DND-41 (cell line): Measurements from ENCODE around the gene RAD51B.

Experiments used
- ATAC-seq: fragments of 200-7000 bp; cut with Tn5 transposase; 3 replicates; pipeline ENCODE4 v1.9.1; 2021; ENCODE audit warnings: low read depth; ENCODE audit not compliant: insufficient read depth
- DNase-seq: peaks from one replicate; pipeline ENCODE4 v3.0.0-alpha.2; 2020
- H2AFZ ChIP-seq: 2 replicates; pipeline ENCODE4 v1.6.0; 2012; ENCODE audit warnings: low read depth, low read length
- H3K27ac ChIP-seq: 2 replicates; pipeline ENCODE4 v1.5.1; 2012; ENCODE audit warnings: low read length, inconsistent platforms
- H3K27me3 ChIP-seq: fragments of 200-600 bp; sonication (generic); 2 replicates; pipeline ENCODE4 v1.6.0; 2012; ENCODE audit warnings: low read length, mild to moderate bottlenecking, inconsistent platforms; ENCODE audit not compliant: insufficient read depth, poor library complexity
- H3K36me3 ChIP-seq: 2 replicates; pipeline ENCODE4 v1.5.1; 2012; ENCODE audit warnings: low read length, inconsistent platforms; ENCODE audit not compliant: insufficient read depth
- H3K4me1 ChIP-seq: 2 replicates; pipeline ENCODE4 v1.5.1; 2012; ENCODE audit warnings: mild to moderate bottlenecking, low read length; ENCODE audit not compliant: insufficient read depth
- H3K4me2 ChIP-seq: 2 replicates; pipeline ENCODE4 v1.6.0; 2012; ENCODE audit warnings: mild to moderate bottlenecking, moderate library complexity, low read length, inconsistent platforms; ENCODE audit not compliant: insufficient read depth
- H3K4me3 ChIP-seq, 2 experiments: fragments of 200-600 bp in 1 of 2; shearing (Covaris generic) in 1 of 2; 2 replicates each; pipeline ENCODE4 v1.5.1; 2012 to 2016; ENCODE audit warnings: inconsistent platforms in 2 of 2, low read length in 2 of 2, mild to moderate bottlenecking in 2 of 2, low read depth in 1 of 2, moderate library complexity in 1 of 2
- H3K79me2 ChIP-seq: 2 replicates; pipeline ENCODE4 v1.6.0; 2012; ENCODE audit warnings: low read length, inconsistent platforms; ENCODE audit not compliant: insufficient read depth
- H3K9ac ChIP-seq: 2 replicates; pipeline ENCODE4 v1.6.0; 2012; ENCODE audit warnings: low read depth, mild to moderate bottlenecking, inconsistent platforms, low read length, moderate library complexity
- H3K9me3 ChIP-seq: 2 replicates; pipeline ENCODE4 v1.5.1; 2012; ENCODE audit warnings: low read length, moderate library complexity, mild to moderate bottlenecking, inconsistent platforms; ENCODE audit not compliant: insufficient read depth, severe bottlenecking
- H4K20me1 ChIP-seq: 2 replicates; pipeline ENCODE4 v1.6.0; 2012; ENCODE audit warnings: low read length; ENCODE audit not compliant: insufficient read depth
- CTCF ChIP-seq: IDR thresholded peaks from 2 replicates; pipeline ENCODE4 v1.5.1; 2012; ENCODE audit warnings: borderline replicate concordance, low read length, moderate library complexity, mild to moderate bottlenecking; ENCODE audit not compliant: poor library complexity, severe bottlenecking; ENCODE audit errors: extremely low read depth
- EZH2 ChIP-seq: IDR thresholded peaks from 3 replicates; pipeline ENCODE4 v1.6.1; 2012; ENCODE audit warnings: borderline replicate concordance, low read depth, mild to moderate bottlenecking, moderate library complexity, low read length, inconsistent platforms; ENCODE audit not compliant: severe bottlenecking

RAD51B gene

GRCh38 chr14:68519671-68520187 is 700.1 kb downstream of the RAD51B start:
- H3K4me1 ChIP-seq, result no peaks in the 10 kb centered on the region
- no peaks in the 10 kb centered on the region for H3K9me3 ChIP-seq
- no peak for ATAC-seq
- H3K9ac ChIP-seq, result no peak overlapping the region
- H3K36me3 ChIP-seq, result no peaks in the 10 kb centered on the region
- DNase-seq, result no peak
- H3K27ac ChIP-seq, result no peak overlapping the region
- no peaks in the 10 kb centered on the region for H4K20me1 ChIP-seq
- H3K79me2 ChIP-seq, result no peaks in the 10 kb centered on the region
- H2AFZ ChIP-seq, result no peak overlapping the region
- H3K4me2 ChIP-seq, result no peak overlapping the region
- no peaks in the 10 kb centered on the region for H3K27me3 ChIP-seq
- TF ChIP-seq CTCF (no peak), EZH2 (no peak)
- no peak overlapping the region for H3K4me3 ChIP-seq

- H2AFZ ChIP-seq, result no peak overlapping the region
- H3K79me2 ChIP-seq, result no peaks in the 10 kb centered on the region
- H3K36me3 ChIP-seq, result no peaks in the 10 kb centered on the region
- no peak overlapping the region for H3K4me2 ChIP-seq
- H3K27me3 ChIP-seq, result no peaks in the 10 kb centered on the region
- no peaks in the 10 kb centered on the region for H4K20me1 ChIP-seq
- H3K9ac ChIP-seq, result no peak overlapping the region
- H3K9me3 ChIP-seq, result no peaks in the 10 kb centered on the region
- H3K4me1 ChIP-seq, result no peaks in the 10 kb centered on the region
- ATAC-seq (no peak), DNase-seq (no peak)
- no peak for TF ChIP-seq EZH2
- TF ChIP-seq CTCF, result no peak
- H3K4me3 ChIP-seq, result no peak overlapping the region
- H3K27ac ChIP-seq, result no peak overlapping the region
Measured at GRCh38 chr14:68520637-68521556, 701.3 kb downstream of the RAD51B start.

- Histone ChIP-seq H3K27ac (no peak overlapping the region), H3K4me1 (no peaks in the 10 kb centered on the region), H4K20me1 (no peaks in the 10 kb centered on the region), H3K79me2 (no peaks in the 10 kb centered on the region), H3K9me3 (peaks cover 2% of the 10 kb centered on the region), H3K4me2 (no peak overlapping the region), H3K36me3 (no peaks in the 10 kb centered on the region), H2AFZ (no peak overlapping the region), H3K4me3 (no peak overlapping the region), H3K27me3 (no peaks in the 10 kb centered on the region), H3K9ac (no peak overlapping the region)
- ATAC-seq (no peak), DNase-seq (no peak)
- TF ChIP-seq CTCF (no peak), EZH2 (no peak)
Measured at GRCh38 chr14:68521557-68521901, 702.0 kb downstream of the RAD51B start.
